ENCODE data around the gene MYOM3. TPM values are rescaled to one million over a fixed set of nuclear protein-coding genes. Genes with fewer than 3 reads are reported as not detected.
"Not testable (repeated sequence)": the region's sequence is repeated elsewhere in the genome, so short reads cannot be mapped to it uniquely, and the experiment has no call there.

MYOM3 gene
- total RNA-seq, 1 donor from 2014 or later = 1.2 TPM

DNA sequence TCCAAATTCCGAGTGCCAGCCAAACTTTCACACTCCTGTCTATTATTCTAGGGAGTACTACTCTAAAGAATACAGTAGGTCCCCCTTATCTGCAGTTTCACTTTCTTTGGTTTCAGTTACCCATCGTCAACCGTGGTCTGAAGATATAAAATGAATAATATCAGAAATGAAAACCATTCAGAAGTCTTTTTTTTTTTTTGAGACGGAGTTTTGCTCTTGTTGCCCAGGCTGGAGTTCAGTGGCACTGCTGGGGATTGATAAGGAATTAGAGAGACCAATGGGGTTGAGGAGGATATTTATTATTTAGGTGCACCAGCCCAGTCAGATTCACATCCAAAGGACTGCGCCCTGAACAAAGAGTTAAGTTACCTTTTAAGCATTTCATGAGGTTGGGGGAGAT, 79.0 kb downstream of the MYOM3 start:
- no peak overlapping the region for H3K27ac ChIP-seq
- TF ChIP-seq, protein P1, sequence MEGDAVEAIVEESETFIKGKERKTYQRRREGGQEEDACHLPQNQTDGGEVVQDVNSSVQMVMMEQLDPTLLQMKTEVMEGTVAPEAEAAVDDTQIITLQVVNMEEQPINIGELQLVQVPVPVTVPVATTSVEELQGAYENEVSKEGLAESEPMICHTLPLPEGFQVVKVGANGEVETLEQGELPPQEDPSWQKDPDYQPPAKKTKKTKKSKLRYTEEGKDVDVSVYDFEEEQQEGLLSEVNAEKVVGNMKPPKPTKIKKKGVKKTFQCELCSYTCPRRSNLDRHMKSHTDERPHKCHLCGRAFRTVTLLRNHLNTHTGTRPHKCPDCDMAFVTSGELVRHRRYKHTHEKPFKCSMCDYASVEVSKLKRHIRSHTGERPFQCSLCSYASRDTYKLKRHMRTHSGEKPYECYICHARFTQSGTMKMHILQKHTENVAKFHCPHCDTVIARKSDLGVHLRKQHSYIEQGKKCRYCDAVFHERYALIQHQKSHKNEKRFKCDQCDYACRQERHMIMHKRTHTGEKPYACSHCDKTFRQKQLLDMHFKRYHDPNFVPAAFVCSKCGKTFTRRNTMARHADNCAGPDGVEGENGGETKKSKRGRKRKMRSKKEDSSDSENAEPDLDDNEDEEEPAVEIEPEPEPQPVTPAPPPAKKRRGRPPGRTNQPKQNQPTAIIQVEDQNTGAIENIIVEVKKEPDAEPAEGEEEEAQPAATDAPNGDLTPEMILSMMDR (IDR thresholded peaks at IDR 0.05) = no peak
- H3K4me1 ChIP-seq = peaks cover 0 to under 1% of the 10 kb centered on the region in 2 donors
- no peak overlapping the region for H3K4me3 ChIP-seq
- no peaks in the 10 kb centered on the region for H3K27me3 ChIP-seq
- no peak for DNase-seq (ENCODE audit: low spot score in 2 of 2)
- intact Hi-C loops (cut with DNase I) = no loop called here
- no peaks in the 10 kb centered on the region for H3K9me3 ChIP-seq
- H3K36me3 ChIP-seq = no peaks in the 10 kb centered on the region

GRCh38 chr1:24030976-24031516, 80.9 kb downstream of the MYOM3 start:
- H3K4me3 ChIP-seq; H3K4me1 ChIP-seq; DNase-seq (ENCODE audit: low spot score in 2 of 2); H3K27me3 ChIP-seq; H3K27ac ChIP-seq; intact Hi-C loops (cut with DNase I); H3K9me3 ChIP-seq; H3K36me3 ChIP-seq: not testable (repeated sequence)

DNA sequence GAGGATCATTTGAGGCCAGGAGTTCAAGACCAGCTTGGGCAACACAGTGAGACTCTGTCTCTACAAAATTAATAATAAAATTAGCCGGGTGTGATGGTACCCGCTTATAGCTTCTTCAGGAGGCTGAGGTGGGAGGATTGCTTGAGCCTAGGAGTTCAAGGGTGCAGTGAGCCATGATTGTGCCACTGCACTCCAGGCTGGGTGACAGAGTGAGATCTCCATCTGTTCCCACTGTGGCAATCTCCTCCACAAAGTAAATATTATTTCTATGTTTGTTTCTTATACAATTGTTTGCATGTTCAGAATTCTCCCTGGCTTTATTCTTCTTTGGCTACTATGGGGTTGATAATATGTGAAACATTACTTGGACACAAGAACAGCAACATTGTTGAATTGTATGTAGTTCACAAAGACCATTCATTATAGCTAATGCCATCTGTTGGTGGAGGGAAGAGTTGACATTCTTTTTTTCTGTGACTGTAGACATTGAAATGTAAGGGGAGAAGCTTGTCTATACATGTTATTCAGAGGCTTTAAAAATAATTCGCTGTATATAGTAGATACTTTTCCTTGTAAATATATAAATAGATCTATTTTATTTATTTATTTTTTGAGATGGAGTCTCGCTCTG, 84.0 kb downstream of the MYOM3 start:
- no peaks in the 10 kb centered on the region for H3K27me3 ChIP-seq
- no peaks in the 10 kb centered on the region for H3K9me3 ChIP-seq
- TF ChIP-seq, protein P1 (IDR thresholded peaks at IDR 0.05) = peak; percentile 46 to 71 (median 65)
- H3K4me1 ChIP-seq = peaks cover under 1 to 6% of the 10 kb centered on the region in 2 donors
- no peak overlapping the region for H3K27ac ChIP-seq
- intact Hi-C loops (cut with DNase I) = loop anchor here (1.0 to 10.0 kb wide), 2 partner anchors 69 to 253 kb away; partner anchors contain the start of genes PITHD1 and PNRC2
- no peak for DNase-seq (ENCODE audit: low spot score in 2 of 2)
- no peak overlapping the region for H3K4me3 ChIP-seq
- H3K36me3 ChIP-seq = no peaks in the 10 kb centered on the region

- peak overlapping the region; percentile 89 to 91 for H3K27ac ChIP-seq
- no peak overlapping the region for H3K4me3 ChIP-seq
- H3K9me3 ChIP-seq = no peaks in the 10 kb centered on the region
- H3K27me3 ChIP-seq = no peaks in the 10 kb centered on the region
- TF ChIP-seq, protein P1 (IDR thresholded peaks at IDR 0.05) = no peak
- intact Hi-C loops (cut with DNase I) = loop anchor here (2.0 to 10.0 kb wide), 3 partner anchors 42 to 248 kb away; partner anchors contain the start of genes FUCA1, PITHD1 and SRSF10
- H3K36me3 ChIP-seq = no peaks in the 10 kb centered on the region
- DNase-seq (ENCODE audit: low spot score in 2 of 2) = peak in 1 of 2 donors; percentile 80
- H3K4me1 ChIP-seq = peaks cover 22 to 50% of the 10 kb centered on the region in 2 donors
Measured at GRCh38 chr1:24022581-24023361, 89.2 kb downstream of the MYOM3 start.

- H3K4me3 ChIP-seq = no peak overlapping the region
- peaks cover 24 to 61% of the 10 kb centered on the region in 2 donors for H3K4me1 ChIP-seq
- H3K27ac ChIP-seq = peak overlapping the region; percentile 89 to 91
- TF ChIP-seq, protein P1 (IDR thresholded peaks at IDR 0.05) = no peak
- no peak for DNase-seq (ENCODE audit: low spot score in 2 of 2)
- H3K27me3 ChIP-seq = no peaks in the 10 kb centered on the region
- intact Hi-C loops (cut with DNase I) = loop anchor here (2.0 to 10.0 kb wide), 4 partner anchors 41 to 247 kb away; partner anchors contain the start of genes FUCA1, PITHD1, PNRC2 and SRSF10
- no peaks in the 10 kb centered on the region for H3K9me3 ChIP-seq
- H3K36me3 ChIP-seq = no peaks in the 10 kb centered on the region
Measured at GRCh38 chr1:24021403-24022266, 90.3 kb downstream of the MYOM3 start.

Measured in ascending aorta (tissue), 2 donors.